Measurements from ENCODE around the gene ARHGEF19. TPM values are rescaled to one million over a fixed set of nuclear protein-coding genes. Genes with fewer than 3 reads are reported as not detected.
A peak's percentile ranks its signal among the peaks of the same experiment; 100 is the strongest.

ARHGEF19 gene
- total and polyA plus RNA-seq, 3 donors from 2014 or later, result 6.0 to 10.1 (median 8.5) TPM

DNA sequence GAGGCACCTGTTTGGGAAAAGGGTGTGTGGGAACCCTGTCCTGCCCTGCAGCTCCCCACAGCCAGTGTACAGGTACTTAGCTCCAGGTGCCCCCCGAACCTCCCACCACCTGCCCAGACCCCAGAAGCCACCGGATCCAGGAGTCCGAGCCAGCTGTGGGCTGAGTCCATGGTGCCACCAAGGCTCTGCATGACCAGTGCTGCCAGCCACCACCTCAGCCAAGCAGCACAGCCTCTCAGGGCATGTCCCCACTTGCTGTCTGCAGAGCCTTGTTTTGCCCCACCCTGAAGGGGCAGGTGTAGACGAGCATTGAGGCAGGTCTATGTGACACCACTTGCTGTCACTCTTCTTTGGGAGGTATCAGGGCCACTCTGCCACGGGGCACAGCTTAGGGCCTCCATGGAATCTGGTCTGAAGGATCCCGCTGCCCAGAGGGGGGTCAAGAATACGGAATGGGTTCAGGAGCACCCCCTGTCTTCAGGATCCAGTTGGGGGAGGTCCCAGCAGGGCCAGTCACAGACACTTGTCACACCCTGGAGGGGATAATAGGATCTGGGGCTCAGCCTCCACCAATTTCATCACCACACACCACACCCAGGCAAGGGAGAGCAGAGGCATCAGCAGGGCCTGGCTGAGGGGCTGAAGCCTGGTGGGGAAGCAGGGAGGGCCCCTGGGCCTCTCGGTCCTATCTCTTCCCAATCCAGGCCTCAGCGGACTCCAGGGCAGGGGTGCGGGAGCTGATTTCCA lies 27.7 kb downstream of the ARHGEF19 start:
- no peak for TF ChIP-seq POLR2A (IDR thresholded peaks at IDR 0.05)
- TF ChIP-seq, protein P1, sequence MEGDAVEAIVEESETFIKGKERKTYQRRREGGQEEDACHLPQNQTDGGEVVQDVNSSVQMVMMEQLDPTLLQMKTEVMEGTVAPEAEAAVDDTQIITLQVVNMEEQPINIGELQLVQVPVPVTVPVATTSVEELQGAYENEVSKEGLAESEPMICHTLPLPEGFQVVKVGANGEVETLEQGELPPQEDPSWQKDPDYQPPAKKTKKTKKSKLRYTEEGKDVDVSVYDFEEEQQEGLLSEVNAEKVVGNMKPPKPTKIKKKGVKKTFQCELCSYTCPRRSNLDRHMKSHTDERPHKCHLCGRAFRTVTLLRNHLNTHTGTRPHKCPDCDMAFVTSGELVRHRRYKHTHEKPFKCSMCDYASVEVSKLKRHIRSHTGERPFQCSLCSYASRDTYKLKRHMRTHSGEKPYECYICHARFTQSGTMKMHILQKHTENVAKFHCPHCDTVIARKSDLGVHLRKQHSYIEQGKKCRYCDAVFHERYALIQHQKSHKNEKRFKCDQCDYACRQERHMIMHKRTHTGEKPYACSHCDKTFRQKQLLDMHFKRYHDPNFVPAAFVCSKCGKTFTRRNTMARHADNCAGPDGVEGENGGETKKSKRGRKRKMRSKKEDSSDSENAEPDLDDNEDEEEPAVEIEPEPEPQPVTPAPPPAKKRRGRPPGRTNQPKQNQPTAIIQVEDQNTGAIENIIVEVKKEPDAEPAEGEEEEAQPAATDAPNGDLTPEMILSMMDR (IDR thresholded peaks at IDR 0.05), result no peak

DNA sequence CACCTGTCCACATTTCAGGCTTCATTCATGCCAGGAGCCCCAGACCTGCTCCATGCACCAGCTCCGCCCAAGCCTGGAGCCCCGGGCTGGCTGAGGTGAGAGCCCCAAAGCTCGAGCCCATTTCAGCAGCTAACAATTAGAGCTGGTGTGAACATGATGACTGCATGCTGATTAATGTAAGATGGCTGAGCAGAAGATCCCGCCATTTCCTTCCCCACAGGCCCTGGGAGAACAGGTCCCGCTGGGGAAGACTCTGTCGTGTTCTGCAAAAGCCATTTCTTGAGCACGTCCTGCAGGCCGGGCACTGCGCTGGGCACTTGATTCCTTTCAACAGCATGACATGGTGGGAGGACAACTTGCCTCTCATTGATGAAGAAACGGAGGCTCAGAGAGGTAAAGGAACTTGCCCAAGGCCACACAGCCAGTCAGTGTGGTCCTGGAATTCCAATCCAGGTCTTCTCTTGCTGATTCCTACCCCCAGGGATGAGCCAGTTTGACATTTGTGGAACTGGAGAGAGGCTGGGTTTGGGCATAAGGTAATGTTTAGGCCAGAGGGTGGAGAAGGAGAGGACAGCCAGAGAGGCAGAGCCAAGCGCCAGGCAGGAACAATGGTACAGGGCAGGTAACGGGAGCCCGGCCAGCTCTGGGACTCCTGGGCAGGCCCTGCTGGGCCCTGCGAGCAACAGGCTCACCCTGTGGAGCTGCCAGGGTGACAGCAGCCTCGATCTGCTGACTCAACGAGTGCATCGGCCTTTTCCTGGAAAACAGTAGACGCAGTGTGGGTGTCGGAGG lies 28.5 kb downstream of the ARHGEF19 start:
- H3K4me3 ChIP-seq, result no peak overlapping the region
- H3K4me1 ChIP-seq, result peaks cover 7% of the 10 kb centered on the region
- no peaks in the 10 kb centered on the region for H3K9me3 ChIP-seq
- 85 to 88% methylated on average over 15 to 19 of the region's 19 CpGs for WGBS, 2 donors
- no peaks in the 10 kb centered on the region for H3K27me3 ChIP-seq
- no peak for DNase-seq
- intact Hi-C loops (cut with DNase I; ENCODE audit: low total_unique reads), result loop anchor here (2.0 kb wide), 1 partner anchor 103 kb away; no protein-coding TSS in a partner anchor
- TF ChIP-seq POLR2A (IDR thresholded peaks at IDR 0.05), result no peak
- TF ChIP-seq, protein P1 (IDR thresholded peaks at IDR 0.05), result no peak
- H3K27ac ChIP-seq, result no peak overlapping the region
- no peaks in the 10 kb centered on the region for H3K36me3 ChIP-seq (ENCODE audit: low read depth, missing control alignments)

More for the DNA sequence above, 27.7 kb downstream of the ARHGEF19 start:
- WGBS, 2 donors, result 93 to 97% methylated on average over 3 to 10 of the region's 10 CpGs
- Histone ChIP-seq H3K27ac (no peak overlapping the region), H3K9me3 (no peaks in the 10 kb centered on the region), H3K36me3 (ENCODE audit: low read depth, missing control alignments) (no peaks in the 10 kb centered on the region), H3K4me3 (no peak overlapping the region), H3K27me3 (no peaks in the 10 kb centered on the region), H3K4me1 (peaks cover 7% of the 10 kb centered on the region)
- DNase-seq, result no peak
- intact Hi-C loops (cut with DNase I; ENCODE audit: low total_unique reads), result no loop called here

DNA sequence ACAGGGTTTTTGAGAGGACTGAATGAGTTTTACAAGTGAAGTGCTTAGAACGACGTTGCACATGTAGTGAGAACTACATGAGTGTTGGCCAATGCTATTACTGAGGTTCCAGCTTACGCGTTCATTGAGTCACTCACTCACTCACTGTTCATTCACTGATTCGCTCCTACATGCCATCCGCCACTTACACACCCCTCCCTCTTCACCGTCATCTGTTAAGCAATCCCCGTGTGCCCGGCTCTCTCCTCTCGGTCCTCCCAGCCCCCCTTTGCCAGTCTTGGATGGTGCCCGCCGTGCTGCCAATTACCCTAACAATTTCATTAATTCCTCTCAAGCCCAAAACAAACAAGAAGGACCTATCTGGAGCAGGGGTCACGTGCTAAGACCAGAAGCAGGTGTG lies 29.3 kb downstream of the ARHGEF19 start:
- Histone ChIP-seq H3K27me3 (no peaks in the 10 kb centered on the region), H3K27ac (peak overlapping the region in 1 of 2 donors; percentile 1), H3K36me3 (ENCODE audit: low read depth, missing control alignments) (no peaks in the 10 kb centered on the region), H3K4me1 (peaks cover 7% of the 10 kb centered on the region), H3K4me3 (no peak overlapping the region), H3K9me3 (no peaks in the 10 kb centered on the region)
- intact Hi-C loops (cut with DNase I; ENCODE audit: low total_unique reads), result loop anchor here (2.0 kb wide), 1 partner anchor 102 kb away; no protein-coding TSS in a partner anchor
- DNase-seq, result no peak
- TF ChIP-seq, protein P1 (IDR thresholded peaks at IDR 0.05), result no peak
- TF ChIP-seq POLR2A (IDR thresholded peaks at IDR 0.05), result no peak
- 88 to 91% methylated on average over 13 of the region's 13 CpGs for WGBS, 2 donors

DNA sequence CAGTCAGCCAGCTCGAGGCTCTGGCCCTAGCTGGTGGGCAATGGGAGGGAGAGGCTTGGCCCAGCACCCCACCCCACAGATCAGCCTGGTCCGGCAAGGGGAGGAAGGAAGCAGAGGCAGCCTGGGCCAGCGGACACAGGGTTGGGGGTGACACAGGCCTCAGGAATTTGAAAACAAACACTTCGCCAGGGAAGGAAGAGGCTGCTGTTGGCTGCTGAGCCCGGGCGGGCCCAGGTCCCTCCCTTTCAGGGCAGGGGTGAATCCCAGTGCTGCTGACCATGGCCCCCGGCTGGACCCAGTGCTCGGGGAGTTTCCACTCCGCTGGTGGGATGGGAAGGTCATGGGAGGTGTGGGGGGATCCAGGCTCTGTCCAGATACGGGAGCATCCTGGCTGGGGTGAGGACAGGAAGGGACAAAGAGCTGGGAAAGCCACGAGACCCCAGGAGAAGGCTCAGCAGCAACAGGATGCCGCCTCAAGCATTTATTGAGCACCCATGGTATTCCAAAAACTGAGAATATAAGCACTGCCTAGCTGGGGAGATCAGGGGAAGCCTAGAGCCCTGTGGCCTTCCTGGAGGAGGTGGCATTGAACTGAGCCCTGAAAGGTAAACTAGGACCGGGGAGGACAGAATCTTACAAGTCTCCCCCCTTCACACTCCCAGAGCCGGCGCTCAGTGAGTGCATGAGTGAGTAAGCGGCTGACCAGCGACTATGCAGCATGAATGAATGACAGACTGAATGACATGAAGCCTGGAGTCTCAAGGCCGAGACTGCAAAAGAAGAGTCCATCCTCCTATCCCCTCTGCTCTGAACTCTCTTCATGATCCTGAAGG lies 30.3 kb downstream of the ARHGEF19 start:
- H3K36me3 ChIP-seq (ENCODE audit: low read depth, missing control alignments), result no peaks in the 10 kb centered on the region
- TF ChIP-seq, protein P1 (IDR thresholded peaks at IDR 0.05), result no peak
- no peak for TF ChIP-seq POLR2A (IDR thresholded peaks at IDR 0.05)
- H3K9me3 ChIP-seq, result no peaks in the 10 kb centered on the region
- WGBS, 2 donors, result 52 to 65% methylated on average over 15 to 18 of the region's 18 CpGs
- H3K27me3 ChIP-seq, result no peaks in the 10 kb centered on the region
- intact Hi-C loops (cut with DNase I; ENCODE audit: low total_unique reads), result loop anchor here (2.0 kb wide), 1 partner anchor 101 kb away; no protein-coding TSS in a partner anchor
- no peak overlapping the region for H3K4me3 ChIP-seq
- H3K27ac ChIP-seq, result peak overlapping the region; percentile 23 to 82
- H3K4me1 ChIP-seq, result peaks cover 9% of the 10 kb centered on the region
- DNase-seq, result peak; percentile 85

Data from testis (tissue), 3 donors.